RWPE2 (cell line): Measurements from ENCODE around the gene MALRD1.
"Not testable (repeated sequence)": the region's sequence is repeated elsewhere in the genome, so short reads cannot be mapped to it uniquely, and the experiment has no call there.

Experiments used
- ATAC-seq: fragments of 200-7000 bp; cut with Tn5 transposase; 3 replicates; pipeline ENCODE4 v1.9.1; 2021; ENCODE audit warnings: low read depth
- DNase-seq: peaks from one replicate; pipeline ENCODE4 v3.0.0-alpha.2; 2020; ENCODE audit warnings: low spot score
- H3K27ac ChIP-seq: fragments of 450-650 bp; 2 replicates; pipeline ENCODE4 v1.5.1; 2017; ENCODE audit warnings: mild to moderate bottlenecking; ENCODE audit not compliant: poor library complexity, severe bottlenecking
- H3K27me3 ChIP-seq: fragments of 250-450 bp; sonication (Bioruptor Pico); 2 replicates; pipeline ENCODE4 v1.5.1; 2021; ENCODE audit warnings: mild to moderate bottlenecking, moderate library complexity; ENCODE audit not compliant: insufficient read depth, poor library complexity, severe bottlenecking
- H3K36me3 ChIP-seq: fragments of 250-450 bp; sonication (Bioruptor Pico); 2 replicates; pipeline ENCODE4 v1.5.1; 2020; ENCODE audit warnings: low read depth, mild to moderate bottlenecking, moderate library complexity
- H3K4me1 ChIP-seq: fragments of 250-450 bp; sonication (Bioruptor Pico); 2 replicates; pipeline ENCODE4 v1.5.1; 2021; ENCODE audit warnings: mild to moderate bottlenecking, moderate library complexity; ENCODE audit not compliant: insufficient read depth, poor library complexity, severe bottlenecking
- H3K4me3 ChIP-seq: fragments of 250-450 bp; sonication (Bioruptor Pico); 2 replicates; pipeline ENCODE4 v1.5.1; 2021; ENCODE audit warnings: mild to moderate bottlenecking, moderate library complexity; ENCODE audit not compliant: severe bottlenecking
- H3K9me3 ChIP-seq: fragments of 250-450 bp; sonication (Bioruptor Pico); 2 replicates; pipeline ENCODE4 v1.5.1; 2021; ENCODE audit warnings: mild to moderate bottlenecking, moderate library complexity; ENCODE audit not compliant: severe bottlenecking
- CTCF ChIP-seq: fragments of 450-650 bp; IDR thresholded peaks from one replicate; pipeline ENCODE4 v1.5.1; 2017; ENCODE audit warnings: mild to moderate bottlenecking, moderate library complexity; ENCODE audit not compliant: poor library complexity, severe bottlenecking

MALRD1 gene

GRCh38 chr10:19505320-19506312 is 457.0 kb downstream of the MALRD1 start:
- no peak for DNase-seq
- Histone ChIP-seq H3K27ac (no peak overlapping the region), H3K9me3 (no peaks in the 10 kb centered on the region), H3K4me3 (no peak overlapping the region), H3K4me1 (no peaks in the 10 kb centered on the region), H3K27me3 (no peaks in the 10 kb centered on the region), H3K36me3 (no peaks in the 10 kb centered on the region)
- no peak for ATAC-seq
- TF ChIP-seq CTCF: no peak

GRCh38 chr10:19510005-19510732 is 461.6 kb downstream of the MALRD1 start:
- not testable (repeated sequence) for H3K27me3 ChIP-seq, H3K27ac ChIP-seq, H3K36me3 ChIP-seq, ATAC-seq, H3K9me3 ChIP-seq, H3K4me1 ChIP-seq, H3K4me3 ChIP-seq, DNase-seq

- no peaks in the 10 kb centered on the region for H3K4me1 ChIP-seq
- no peaks in the 10 kb centered on the region for H3K27me3 ChIP-seq
- H3K36me3 ChIP-seq: no peaks in the 10 kb centered on the region; the same call in 1 of the 2 replicates
- TF ChIP-seq CTCF: no peak
- H3K9me3 ChIP-seq: no peaks in the 10 kb centered on the region
- ATAC-seq (no peak), DNase-seq (no peak)
- H3K4me3 ChIP-seq: no peak overlapping the region
- H3K27ac ChIP-seq: no peak overlapping the region
These were observed 469.5 kb downstream of the MALRD1 start for GRCh38 chr10:19518109-19518508.

- no peak for ATAC-seq
- H3K4me3 ChIP-seq: no peak overlapping the region
These were observed 470.0 kb downstream of the MALRD1 start for GRCh38 chr10:19518632-19519031.

More at GRCh38 chr10:19518632-19519031, 470.0 kb downstream of the MALRD1 start:
- H3K4me1 ChIP-seq: no peaks in the 10 kb centered on the region
- TF ChIP-seq CTCF: no peak
- H3K27me3 ChIP-seq: no peaks in the 10 kb centered on the region
- H3K9me3 ChIP-seq: no peaks in the 10 kb centered on the region
- no peaks in the 10 kb centered on the region; the same call in 1 of the 2 replicates for H3K36me3 ChIP-seq
- H3K27ac ChIP-seq: no peak overlapping the region
- no peak for DNase-seq
